ENCODE measurements around the gene PTPN18. TPM values are rescaled to one million over a fixed set of nuclear protein-coding genes. Genes with fewer than 3 reads are reported as not detected.
A peak's percentile ranks its signal among the peaks of the same experiment; 100 is the strongest.

The PTPN18 gene
- 101 and 102 TPM in 2 replicates for total RNA-seq
- 43.1 TPM for total RNA-seq (2013)
- polyA plus RNA-seq, result 44.9 and 91.0 TPM in 2 replicates
- polyA minus RNA-seq, result 84.6 and 91.0 TPM in 2 replicates

- no peaks in the 10 kb centered on the region for H3K79me2 ChIP-seq (ENCODE audit: control insufficient read depth, insufficient read depth, low read length)
- no peaks in the 10 kb centered on the region for H3K36me3 ChIP-seq (replicated peaks in 1 of 2; ENCODE audit: control extremely low read depth in 1 of 2, control insufficient read depth in 1 of 2, extremely low read depth in 1 of 2, insufficient read depth in 2 of 2, low read length in 1 of 2)
- peaks cover 9 to 31% of the 10 kb centered on the region in 2 donors for H3K4me1 ChIP-seq (ENCODE audit: control insufficient read depth in 2 of 2, insufficient read depth in 2 of 2, low read length in 2 of 2)
- TF ChIP-seq CTCF (IDR thresholded peaks at IDR 0.05) (peak; percentile 70), EZH2 (IDR thresholded peaks at IDR 0.05; ENCODE audit: borderline replicate concordance, insufficient read depth, low read depth, low read length, poor library complexity, severe bottlenecking) (no peak)
- WGBS (ENCODE audit: insufficient coverage), result under 1% methylated on average over 107 of the region's 107 CpGs
- peak within 1 kb of the TSS; percentile 89 for H2AFZ ChIP-seq (ENCODE audit: insufficient read depth, low read depth, low read length, poor library complexity, severe bottlenecking)
- intact Hi-C loops (cut with micrococcal nuclease), result loop anchor here (1.0 to 10.0 kb wide), 4 partner anchors 14 to 69 kb away; partner anchors contain the start of gene IMP4
- ChIA-PET POLR2A (interaction anchor here (0.6 to 2.4 kb wide), 2 partner anchors 13 to 1157 kb away, joined by 4 to 12 read pairs; partner anchors contain the start of gene IMP4), CTCF (interaction anchor here (1.0 to 4.2 kb wide), 4 partner anchors 9 to 17 kb away, joined by 3 to 31 read pairs (median 6); partner anchors contain the start of gene IMP4)
- DNase-seq, result peak; percentile 72
- peak within 1 kb of the TSS in 4 of 5 experiments; percentile 50 to 73 (median 69) for H3K4me3 ChIP-seq (ENCODE audit: control extremely low read depth in 1 of 5, extremely low read depth in 1 of 5, insufficient read depth in 1 of 5, low read depth in 2 of 5, low read length in 4 of 5)
- ATAC-seq (ENCODE audit: low read depth), result peak; percentile 93
- H3K9me3 ChIP-seq (ENCODE audit: control extremely low read depth in 1 of 3, control insufficient read depth in 2 of 3, insufficient read depth in 1 of 3, low read length in 2 of 3), result no peaks in the 10 kb centered on the region
- peak within 1 kb of the TSS; percentile 48 for H3K27ac Mint-ChIP-seq
- H3K4me3 Mint-ChIP-seq, result peak within 1 kb of the TSS; percentile 86
- no peaks in the 10 kb centered on the region for H4K20me1 ChIP-seq (ENCODE audit: control insufficient read depth, insufficient read depth, low read length, poor library complexity, severe bottlenecking)
- H3K27me3 Mint-ChIP-seq, result no peaks in the 10 kb centered on the region
- H3K4me2 ChIP-seq (replicated peaks; ENCODE audit: low read depth, low read length, poor library complexity, severe bottlenecking), result peak within 1 kb of the TSS; percentile 89
- peaks cover 0 to 7% (median 3%) of the 10 kb centered on the region in 4 experiments for H3K27me3 ChIP-seq (replicated peaks in 1 of 4; ENCODE audit: control extremely low read depth in 1 of 4, control insufficient read depth in 3 of 4, insufficient read depth in 4 of 4, low read length in 3 of 4)
- no peaks in the 10 kb centered on the region for H3K9me3 Mint-ChIP-seq (ENCODE audit: insufficient read depth)
- no peak within 1 kb of the TSS for H3K27ac ChIP-seq (ENCODE audit: low read length in 2 of 2)
- peaks cover 33% of the 10 kb centered on the region for H3K4me1 Mint-ChIP-seq
- H3K9ac ChIP-seq (ENCODE audit: low read length), result peak within 1 kb of the TSS; percentile 67
Measured at GRCh38 chr2:130355578-130356431, at the start of gene PTPN18. Gene PTPN18 (plus strand): TSS chr2:130356056. CDS start chr2:130356108, 52 bp downstream.

- WGBS (ENCODE audit: insufficient coverage), result 88% methylated on average over 4 of the region's 4 CpGs
Measured at GRCh38 chr2:130307850-130308249, 48.0 kb upstream of the PTPN18 start.

More at GRCh38 chr2:130307850-130308249, 48.0 kb upstream of the PTPN18 start:
- Histone ChIP-seq H3K36me3 (replicated peaks in 1 of 2; ENCODE audit: control extremely low read depth in 1 of 2, control insufficient read depth in 1 of 2, extremely low read depth in 1 of 2, insufficient read depth in 2 of 2, low read length in 1 of 2) (no peaks in the 10 kb centered on the region), H4K20me1 (ENCODE audit: control insufficient read depth, insufficient read depth, low read length, poor library complexity, severe bottlenecking) (no peaks in the 10 kb centered on the region), H3K4me1 (ENCODE audit: control insufficient read depth in 2 of 2, insufficient read depth in 2 of 2, low read length in 2 of 2) (no peaks in the 10 kb centered on the region), H3K4me2 (replicated peaks; ENCODE audit: low read depth, low read length, poor library complexity, severe bottlenecking) (no peak overlapping the region), H3K27me3 (replicated peaks in 1 of 4; ENCODE audit: control extremely low read depth in 1 of 4, control insufficient read depth in 3 of 4, insufficient read depth in 4 of 4, low read length in 3 of 4) (no peaks in the 10 kb centered on the region), H3K9me3 (ENCODE audit: control extremely low read depth in 1 of 3, control insufficient read depth in 2 of 3, insufficient read depth in 1 of 3, low read length in 2 of 3) (no peaks in the 10 kb centered on the region), H3K27ac (ENCODE audit: low read length in 2 of 2) (no peak overlapping the region), H3K79me2 (ENCODE audit: control insufficient read depth, insufficient read depth, low read length) (no peaks in the 10 kb centered on the region), H3K4me3 (ENCODE audit: control extremely low read depth in 1 of 5, extremely low read depth in 1 of 5, insufficient read depth in 1 of 5, low read depth in 2 of 5, low read length in 4 of 5) (no peak overlapping the region), H2AFZ (ENCODE audit: insufficient read depth, low read depth, low read length, poor library complexity, severe bottlenecking) (no peak overlapping the region), H3K9ac (ENCODE audit: low read length) (no peak overlapping the region)
- ChIA-PET POLR2A (no interaction called here), CTCF (no interaction called here)
- Mint-ChIP-seq H3K4me3 (no peak overlapping the region), H3K27me3 (peaks cover 6% of the 10 kb centered on the region), H3K9me3 (ENCODE audit: insufficient read depth) (no peaks in the 10 kb centered on the region), H3K4me1 (no peaks in the 10 kb centered on the region), H3K27ac (no peak overlapping the region)
- intact Hi-C loops (cut with micrococcal nuclease), result no loop called here
- DNase-seq, result no peak
- TF ChIP-seq EZH2 (IDR thresholded peaks at IDR 0.05; ENCODE audit: borderline replicate concordance, insufficient read depth, low read depth, low read length, poor library complexity, severe bottlenecking) (no peak), CTCF (IDR thresholded peaks at IDR 0.05) (no peak)
- no peak for ATAC-seq (ENCODE audit: low read depth)
